SK-N-SH (cell line): ENCODE measurements around the gene M6PR. TPM values are rescaled to one million over a fixed set of nuclear protein-coding genes. Genes with fewer than 3 reads are reported as not detected.

ENCODE experiments used
- CTCF ChIA-PET: fragments of 300-600, 350-600 bp; formaldehyde crosslinking; extraction: SDS; loops from one replicate; lab custom pipeline; 2021; lab: Yijun Ruan, JAX
- POLR2A ChIA-PET: fragments of 350-600 bp; sonication (Branson Sonifier 250); formaldehyde crosslinking; extraction: SDS; loops from one replicate; lab custom pipeline; 2020; ENCODE audit warnings: antibody characterized with exemption, inconsistent platforms; lab: Yijun Ruan, JAX
- DNase-seq: peaks from one replicate; pipeline ENCODE4 v3.0.0; 2012
- H2AFZ ChIP-seq: fragments of 200-600 bp; sonication (generic); 2 replicates; pipeline ENCODE4 v1.8.1; 2016; ENCODE audit warnings: antibody characterized with exemption, mild to moderate bottlenecking, low read depth
- H3F3A ChIP-seq: fragments of 200-600 bp; sonication (generic); replicated peaks from 2 replicates; pipeline ENCODE3; 2016; ENCODE audit warnings: antibody characterized with exemption, mild to moderate bottlenecking; ENCODE audit not compliant: insufficient read depth
- H3K27ac ChIP-seq, 2 experiments: fragments of 200-500 bp in 1 of 2; fragments of 200-600 bp in 1 of 2; sonication (Bioruptor generic) in 1 of 2; sonication (generic), shearing (Covaris generic) in 1 of 2; 2 replicates each; pipeline versions ENCODE4 v1.5.1 to v1.6.1; 2014 to 2016; ENCODE audit warnings: low read depth in 2 of 2, inconsistent platforms in 1 of 2, low read length in 1 of 2, mild to moderate bottlenecking in 1 of 2, mixed read lengths in 1 of 2
- H3K27me3 ChIP-seq: fragments of 200-600 bp; sonication (generic), shearing (Covaris generic); 2 replicates; pipeline ENCODE4 v1.6.1; 2016; ENCODE audit warnings: mixed run types; ENCODE audit not compliant: insufficient read depth
- H3K36me3 ChIP-seq, 2 experiments: fragments of 200-500 bp in 1 of 2; fragments of 200-600 bp in 1 of 2; sonication (Bioruptor generic) in 1 of 2; sonication (generic) in 1 of 2; replicated peaks in 1 of 2; 2 replicates each; pipeline versions ENCODE3 to v1.5.1; 2014 to 2016; ENCODE audit warnings: low read length in 1 of 2, mild to moderate bottlenecking in 1 of 2; ENCODE audit not compliant: insufficient read depth in 2 of 2, control insufficient read depth in 1 of 2
- H3K4me1 ChIP-seq, 2 experiments: fragments of 200-500 bp in 1 of 2; fragments of 200-600 bp in 1 of 2; sonication (Bioruptor generic) in 1 of 2; sonication (generic), shearing (Covaris generic) in 1 of 2; 2 replicates each; pipeline versions ENCODE4 v1.5.1 to v1.6.1; 2014 to 2016; ENCODE audit warnings: low read depth in 1 of 2, low read length in 1 of 2, mixed run types in 1 of 2; ENCODE audit not compliant: insufficient read depth in 2 of 2, control insufficient read depth in 1 of 2
- H3K4me2 ChIP-seq: fragments of 200-600 bp; sonication (generic), shearing (Covaris generic); 2 replicates; pipeline ENCODE4 v1.6.1; 2017; ENCODE audit warnings: mixed run types
- H3K4me3 ChIP-seq, 2 experiments: fragments of 200-500 bp in 1 of 2; fragments of 200-600 bp in 1 of 2; sonication (Bioruptor generic) in 1 of 2; sonication (generic), shearing (Covaris generic) in 1 of 2; 2 replicates each; pipeline versions ENCODE4 v1.5.1 to v1.8.1; 2014 to 2016; ENCODE audit warnings: low read depth in 2 of 2, inconsistent platforms in 1 of 2, low read length in 1 of 2, mild to moderate bottlenecking in 1 of 2, mixed read lengths in 1 of 2, moderate library complexity in 1 of 2
- H3K79me2 ChIP-seq: fragments of 200-600 bp; sonication (generic); 2 replicates; pipeline ENCODE4 v1.8.1; 2017; ENCODE audit warnings: mild to moderate bottlenecking; ENCODE audit not compliant: insufficient read depth
- H3K9ac ChIP-seq: fragments of 200-600 bp; sonication (generic); 2 replicates; pipeline ENCODE4 v1.6.1; 2017; ENCODE audit warnings: mixed run types
- H3K9me2 ChIP-seq: fragments of 200-600 bp; sonication (generic); 2 replicates; pipeline ENCODE4 v1.6.1; 2017; ENCODE audit warnings: mixed run types
- H3K9me3 ChIP-seq: fragments of 200-600 bp; sonication (generic); 2 replicates; pipeline ENCODE4 v1.6.1; 2017; ENCODE audit warnings: mixed run types, mild to moderate bottlenecking, moderate library complexity
- H4K20me1 ChIP-seq: fragments of 200-600 bp; sonication (generic); 2 replicates; pipeline ENCODE4 v1.6.1; 2017; ENCODE audit warnings: mild to moderate bottlenecking, mixed run types; ENCODE audit not compliant: insufficient read depth
- CHD2 ChIP-seq: fragments of 150-350 bp; IDR thresholded peaks from 2 replicates; pipeline ENCODE4 v1.6.1; 2018; ENCODE audit warnings: low read length; ENCODE audit not compliant: partially characterized antibody
- ELF1 ChIP-seq: IDR thresholded peaks from 2 replicates; pipeline ENCODE4 v1.4.0; 2012
- EZH2phosphoT487 ChIP-seq: fragments of 200-600 bp; sonication (generic); IDR thresholded peaks from 2 replicates; pipeline ENCODE4 v1.6.1; 2017; ENCODE audit warnings: low read depth, mixed run types, mild to moderate bottlenecking, antibody characterized with exemption, moderate library complexity, borderline replicate concordance
- FOSL2 ChIP-seq: IDR thresholded peaks from 2 replicates; pipeline ENCODE4 v1.4.0; 2012; ENCODE audit warnings: low read depth, mild to moderate bottlenecking, moderate library complexity, borderline replicate concordance
- GABPA ChIP-seq: IDR thresholded peaks from 2 replicates; pipeline ENCODE4 v1.4.0; 2012; ENCODE audit warnings: low read depth, mild to moderate bottlenecking
- GATA2 ChIP-seq: sonication (generic); formaldehyde crosslinking; IDR thresholded peaks from 2 replicates; pipeline ENCODE4 v1.5.0; 2020; ENCODE audit warnings: mild to moderate bottlenecking, missing genetic modification reagents
- IRF3 ChIP-seq: fragments of 150-350 bp; IDR thresholded peaks from 2 replicates; pipeline ENCODE4 v1.6.1; 2016; ENCODE audit warnings: mild to moderate bottlenecking, low read depth, low read length
- MEF2A ChIP-seq: IDR thresholded peaks from 2 replicates; pipeline ENCODE4 v1.4.0; 2012; ENCODE audit warnings: low read depth, borderline replicate concordance
- MXI1 ChIP-seq: IDR thresholded peaks from 2 replicates; pipeline ENCODE4 v1.6.1; 2012; ENCODE audit warnings: mild to moderate bottlenecking, low read depth, low read length, improper control_type of control experiment
- NRF1 ChIP-seq: IDR thresholded peaks from 2 replicates; pipeline ENCODE4 v1.6.1; 2012; ENCODE audit warnings: low read depth, mild to moderate bottlenecking, low read length
- RAD21 ChIP-seq: IDR thresholded peaks from 2 replicates; pipeline ENCODE4 v1.6.1; 2012; ENCODE audit warnings: mild to moderate bottlenecking, low read length
- RCOR1 ChIP-seq: fragments of 150-350 bp; IDR thresholded peaks from 2 replicates; pipeline ENCODE4 v1.6.1; 2017; ENCODE audit warnings: antibody characterized with exemption, low read length
- REST ChIP-seq: IDR thresholded peaks from 2 replicates; pipeline ENCODE4 v1.6.1; 2012; ENCODE audit warnings: mild to moderate bottlenecking, low read depth, low read length, moderate library complexity
- RFX5 ChIP-seq: IDR thresholded peaks from 2 replicates; pipeline ENCODE4 v1.6.1; 2012; ENCODE audit warnings: mild to moderate bottlenecking, improper control_type of control experiment, low read length
- RXRA ChIP-seq: IDR thresholded peaks from 2 replicates; pipeline ENCODE4 v1.4.0; 2012; ENCODE audit warnings: low read depth, mild to moderate bottlenecking, borderline replicate concordance
- SMC3 ChIP-seq: IDR thresholded peaks from 2 replicates; pipeline ENCODE4 v1.6.1; 2012; ENCODE audit warnings: low read depth, low read length, improper control_type of control experiment
- TAF1 ChIP-seq: IDR thresholded peaks from 2 replicates; pipeline ENCODE4 v1.6.1; 2012; ENCODE audit warnings: low read depth, mild to moderate bottlenecking, low read length, moderate library complexity, borderline replicate concordance
- TCF12 ChIP-seq: IDR thresholded peaks from 2 replicates; pipeline ENCODE4 v1.4.0; 2012
- TEAD4 ChIP-seq: IDR thresholded peaks from 2 replicates; pipeline ENCODE4 v1.4.0; 2012; ENCODE audit warnings: mild to moderate bottlenecking, borderline replicate concordance; ENCODE audit not compliant: insufficient read depth
- USF1 ChIP-seq: IDR thresholded peaks from 2 replicates; pipeline ENCODE4 v1.4.0; 2012; ENCODE audit warnings: low read depth, borderline replicate concordance
- USF2 ChIP-seq: fragments of 150-350 bp; IDR thresholded peaks from 2 replicates; pipeline ENCODE4 v1.6.1; 2017; ENCODE audit warnings: antibody characterized with exemption, low read length, low read depth, borderline replicate concordance
- YY1 ChIP-seq: IDR thresholded peaks from 2 replicates; pipeline ENCODE4 v1.4.0; 2012; ENCODE audit warnings: low read depth, mild to moderate bottlenecking
- WGBS: methylation state at CpG from one replicate; pipeline ENCODE4 v1.1.6; 2017; ENCODE audit warnings: low lambda C conversion rate; 5-methylcytosine and 5-hydroxymethylcytosine counted together
- polyA plus RNA-seq, 3 experiments: library from polyadenylated mRNA; depleted of rRNA; stranded (reverse); fragments of >200 nt; gene quantifications; 2 replicates each; pipeline ENCODE4 v1.2.3, GENCODE V29; 2012

The M6PR gene
- polyA plus RNA-seq, 1 of the 3 experiments (the other 2 are of a cell fraction), result 132 TPM

GRCh38 chr12:8989413-8989812 is 40.0 kb upstream of the M6PR start, which contains the start of gene KLRG1 (continued):
- TF ChIP-seq REST (no peak), GABPA (no peak), RXRA (no peak), USF2 (no peak), EZH2phosphoT487 (no peak), CHD2 (no peak), ELF1 (no peak), TEAD4 (no peak), MEF2A (no peak)

- H3K27ac ChIP-seq, result no peak overlapping the region
- CTCF ChIA-PET, result no interaction called here
- no peaks in the 10 kb centered on the region for H3K9me3 ChIP-seq
- H3K4me1 ChIP-seq, result no peaks in the 10 kb centered on the region
- 57% methylated on average over 1 of the region's 1 CpG for whole genome bisulfite sequencing
- H3K9ac ChIP-seq, result no peak overlapping the region
- no peak for TF ChIP-seq USF1
- no peak for TF ChIP-seq RAD21
- no peak for TF ChIP-seq GATA2 (CRISPR knock-in tag)
- TF ChIP-seq SMC3, result no peak
- TF ChIP-seq CHD2, result no peak
- TF ChIP-seq MXI1, result no peak
- no peak for TF ChIP-seq TCF12
- no peak for TF ChIP-seq YY1
- TF ChIP-seq NRF1, result no peak
- TF ChIP-seq TEAD4, result no peak
- TF ChIP-seq RFX5, result no peak
- TF ChIP-seq ELF1, result no peak
- TF ChIP-seq TAF1, result no peak
- TF ChIP-seq FOSL2, result no peak
- no peak for TF ChIP-seq REST
- no peak for TF ChIP-seq IRF3
- TF ChIP-seq EZH2phosphoT487, result no peak
- TF ChIP-seq GABPA, result no peak
- TF ChIP-seq RCOR1, result no peak
- TF ChIP-seq, all 33 proteins: peak for 0
- no peaks in the 10 kb centered on the region for H3K79me2 ChIP-seq
- no peaks in the 10 kb centered on the region for H3K9me2 ChIP-seq
- H3K36me3 ChIP-seq, result no peaks in the 10 kb centered on the region
- H3K4me3 ChIP-seq, result no peak overlapping the region
- no peak for DNase-seq
- H3K4me2 ChIP-seq, result no peak overlapping the region
- no peaks in the 10 kb centered on the region for H3K27me3 ChIP-seq
- H2AFZ ChIP-seq, result no peak overlapping the region
- no peaks in the 10 kb centered on the region for H3F3A ChIP-seq
- no peaks in the 10 kb centered on the region for H4K20me1 ChIP-seq
- POLR2A ChIA-PET, result no interaction called here
These were observed 38.2 kb upstream of the M6PR start for GRCh38 chr12:8987685-8988084.
